Ishikawa (cell line): ENCODE data around the gene COTL1.

Experiments used
- CEBPB ChIP-seq: IDR thresholded peaks from 2 replicates; pipeline ENCODE4 v1.6.1; 2012
- CREB1 ChIP-seq: IDR thresholded peaks from 2 replicates; pipeline ENCODE4 v1.6.1; 2012; ENCODE audit warnings: low read depth
- EGR1 ChIP-seq: IDR thresholded peaks from 2 replicates; pipeline ENCODE4 v1.6.1; 2012
- EP300 ChIP-seq: IDR thresholded peaks from 2 replicates; pipeline ENCODE4 v1.6.1; 2012; ENCODE audit warnings: borderline replicate concordance
- FOXM1 ChIP-seq: IDR thresholded peaks from 2 replicates; pipeline ENCODE4 v1.6.1; 2012; ENCODE audit warnings: low read depth, borderline replicate concordance
- NFIC ChIP-seq: IDR thresholded peaks from 2 replicates; pipeline ENCODE4 v1.6.1; 2012
- RAD21 ChIP-seq: IDR thresholded peaks from 2 replicates; pipeline ENCODE4 v1.6.1; 2012; ENCODE audit warnings: low read depth
- TAF1 ChIP-seq: IDR thresholded peaks from 2 replicates; pipeline ENCODE4 v1.6.1; 2012; ENCODE audit warnings: low read depth, mild to moderate bottlenecking
- TCF12 ChIP-seq: IDR thresholded peaks from 2 replicates; pipeline ENCODE4 v1.6.1; 2012; ENCODE audit warnings: low read depth
- TEAD4 ChIP-seq: IDR thresholded peaks from 2 replicates; pipeline ENCODE4 v1.6.1; 2012
- YY1 ChIP-seq: IDR thresholded peaks from 2 replicates; pipeline ENCODE4 v1.6.1; 2012; ENCODE audit warnings: low read depth
- ZBTB7A ChIP-seq: IDR thresholded peaks from 2 replicates; pipeline ENCODE4 v1.6.1; 2012; ENCODE audit warnings: low read depth
- TF ChIP-seq, protein P1 (sequence below): IDR thresholded peaks from 2 replicates; pipeline ENCODE4 v1.6.1; 2012; ENCODE audit warnings: low read depth, mild to moderate bottlenecking
- TF ChIP-seq, protein P2 (sequence below): IDR thresholded peaks from 2 replicates; pipeline ENCODE4 v1.6.1; 2012
- TF ChIP-seq, protein P3 (sequence below): IDR thresholded peaks from 2 replicates; pipeline ENCODE4 v1.6.1; 2012

COTL1 gene

DNA sequence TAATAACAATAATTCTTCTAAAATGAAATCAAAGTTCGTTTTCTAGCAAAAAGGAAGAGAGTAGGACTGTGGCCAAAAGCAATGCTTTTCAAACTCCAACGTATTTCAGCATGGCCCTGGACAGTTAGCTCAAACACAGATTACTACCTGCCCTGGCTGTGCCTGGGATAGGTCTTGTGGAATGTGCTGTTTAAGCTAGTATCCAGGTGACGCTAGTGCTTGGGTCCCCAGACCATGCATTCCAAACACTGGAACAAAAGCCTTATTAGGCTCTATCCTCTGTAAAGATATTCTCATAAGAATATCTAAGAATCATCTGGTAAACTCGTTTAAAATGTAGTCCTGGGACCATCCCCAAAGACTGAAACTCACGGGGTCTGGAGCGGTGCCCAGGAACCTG lies 60.8 kb downstream of the COTL1 start:
- TF ChIP-seq NFIC, result no peak
- TF ChIP-seq CEBPB, result no peak
- no peak for TF ChIP-seq RAD21
- TF ChIP-seq EGR1, result no peak
- TF ChIP-seq TAF1, result no peak
- TF ChIP-seq EP300, result no peak
- TF ChIP-seq TEAD4, result no peak

DNA sequence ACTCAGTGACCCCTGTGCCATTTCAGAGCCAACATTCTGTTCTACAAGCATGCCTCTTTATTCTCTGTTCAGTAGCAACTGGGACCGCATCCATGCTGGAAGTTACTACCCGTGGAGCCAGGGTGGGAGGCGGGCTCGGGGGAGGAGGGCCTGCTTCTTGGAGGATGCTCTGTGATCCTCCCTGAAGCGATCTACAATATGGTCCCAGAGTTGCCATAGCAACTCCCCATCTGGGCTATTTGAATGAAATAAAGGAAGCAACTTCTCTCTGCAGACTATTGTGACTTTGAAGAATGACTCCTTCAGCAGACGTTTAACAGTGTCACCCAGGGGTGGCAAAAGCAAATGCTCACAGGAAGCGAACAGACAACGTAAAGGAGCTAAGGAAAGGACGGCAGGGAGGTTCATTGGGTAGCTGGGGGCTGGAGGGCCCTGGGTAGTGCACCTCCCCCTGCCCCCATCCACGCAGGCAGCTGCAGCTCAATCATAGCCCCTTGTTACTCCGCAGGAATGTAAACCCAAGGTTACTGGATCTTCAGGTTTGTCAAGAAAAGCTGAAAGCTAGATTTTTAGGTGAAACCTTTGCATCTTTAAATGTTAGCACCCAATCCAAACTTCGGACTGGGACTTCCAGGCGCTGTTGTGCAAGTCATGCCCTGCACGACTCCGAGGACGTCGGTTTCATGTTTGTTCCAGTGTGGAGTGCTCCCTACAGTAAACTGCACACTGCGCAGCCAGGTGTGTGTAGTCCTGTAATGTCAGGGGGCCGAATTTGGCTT lies 62.3 kb downstream of the COTL1 start:
- TF ChIP-seq CEBPB (peak; percentile 55), TAF1 (no peak)

DNA sequence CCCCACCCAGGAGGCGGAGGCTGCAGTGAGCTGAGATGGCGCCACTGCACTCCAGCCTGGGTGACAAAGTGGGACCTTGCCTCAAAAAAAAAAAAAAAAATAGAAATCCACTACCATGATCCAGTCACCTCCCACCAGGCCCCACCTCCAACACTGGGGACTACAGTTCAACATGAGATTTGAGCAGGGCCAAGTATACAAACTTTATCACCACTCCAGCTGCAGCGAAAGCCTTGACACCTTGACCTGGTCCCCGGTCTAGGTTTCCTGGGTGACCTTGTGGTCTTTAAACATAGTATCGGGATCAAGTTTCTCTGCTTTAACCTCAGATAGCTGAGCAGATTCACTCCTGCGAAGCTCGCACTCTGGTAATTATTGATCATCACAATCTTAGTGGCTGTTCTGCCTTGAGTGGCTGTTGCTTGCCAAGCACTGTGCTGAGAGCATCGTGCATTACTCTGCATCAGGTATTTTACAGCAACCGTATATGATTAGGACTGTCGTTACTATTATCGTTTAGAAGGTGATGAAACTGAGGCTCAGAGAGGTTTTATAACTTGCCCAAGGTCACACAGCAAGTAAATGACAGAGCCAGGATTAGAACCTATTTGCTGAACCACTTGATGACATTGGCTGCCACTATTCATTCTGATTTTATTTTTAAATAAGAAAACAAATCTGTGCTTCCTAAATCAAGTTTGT lies 63.1 kb downstream of the COTL1 start:
- TF ChIP-seq EP300, result no peak
- TF ChIP-seq, protein P1, sequence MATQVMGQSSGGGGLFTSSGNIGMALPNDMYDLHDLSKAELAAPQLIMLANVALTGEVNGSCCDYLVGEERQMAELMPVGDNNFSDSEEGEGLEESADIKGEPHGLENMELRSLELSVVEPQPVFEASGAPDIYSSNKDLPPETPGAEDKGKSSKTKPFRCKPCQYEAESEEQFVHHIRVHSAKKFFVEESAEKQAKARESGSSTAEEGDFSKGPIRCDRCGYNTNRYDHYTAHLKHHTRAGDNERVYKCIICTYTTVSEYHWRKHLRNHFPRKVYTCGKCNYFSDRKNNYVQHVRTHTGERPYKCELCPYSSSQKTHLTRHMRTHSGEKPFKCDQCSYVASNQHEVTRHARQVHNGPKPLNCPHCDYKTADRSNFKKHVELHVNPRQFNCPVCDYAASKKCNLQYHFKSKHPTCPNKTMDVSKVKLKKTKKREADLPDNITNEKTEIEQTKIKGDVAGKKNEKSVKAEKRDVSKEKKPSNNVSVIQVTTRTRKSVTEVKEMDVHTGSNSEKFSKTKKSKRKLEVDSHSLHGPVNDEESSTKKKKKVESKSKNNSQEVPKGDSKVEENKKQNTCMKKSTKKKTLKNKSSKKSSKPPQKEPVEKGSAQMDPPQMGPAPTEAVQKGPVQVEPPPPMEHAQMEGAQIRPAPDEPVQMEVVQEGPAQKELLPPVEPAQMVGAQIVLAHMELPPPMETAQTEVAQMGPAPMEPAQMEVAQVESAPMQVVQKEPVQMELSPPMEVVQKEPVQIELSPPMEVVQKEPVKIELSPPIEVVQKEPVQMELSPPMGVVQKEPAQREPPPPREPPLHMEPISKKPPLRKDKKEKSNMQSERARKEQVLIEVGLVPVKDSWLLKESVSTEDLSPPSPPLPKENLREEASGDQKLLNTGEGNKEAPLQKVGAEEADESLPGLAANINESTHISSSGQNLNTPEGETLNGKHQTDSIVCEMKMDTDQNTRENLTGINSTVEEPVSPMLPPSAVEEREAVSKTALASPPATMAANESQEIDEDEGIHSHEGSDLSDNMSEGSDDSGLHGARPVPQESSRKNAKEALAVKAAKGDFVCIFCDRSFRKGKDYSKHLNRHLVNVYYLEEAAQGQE, result no peak
- no peak for TF ChIP-seq EGR1
- TF ChIP-seq RAD21, result no peak
- no peak for TF ChIP-seq FOXM1
- no peak for TF ChIP-seq TEAD4
- TF ChIP-seq CREB1, result no peak
- TF ChIP-seq, protein P2, sequence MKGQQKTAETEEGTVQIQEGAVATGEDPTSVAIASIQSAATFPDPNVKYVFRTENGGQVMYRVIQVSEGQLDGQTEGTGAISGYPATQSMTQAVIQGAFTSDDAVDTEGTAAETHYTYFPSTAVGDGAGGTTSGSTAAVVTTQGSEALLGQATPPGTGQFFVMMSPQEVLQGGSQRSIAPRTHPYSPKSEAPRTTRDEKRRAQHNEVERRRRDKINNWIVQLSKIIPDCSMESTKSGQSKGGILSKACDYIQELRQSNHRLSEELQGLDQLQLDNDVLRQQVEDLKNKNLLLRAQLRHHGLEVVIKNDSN, result no peak
- no peak for TF ChIP-seq TAF1
- TF ChIP-seq NFIC, result no peak
- no peak for TF ChIP-seq YY1
- TF ChIP-seq, protein P3, sequence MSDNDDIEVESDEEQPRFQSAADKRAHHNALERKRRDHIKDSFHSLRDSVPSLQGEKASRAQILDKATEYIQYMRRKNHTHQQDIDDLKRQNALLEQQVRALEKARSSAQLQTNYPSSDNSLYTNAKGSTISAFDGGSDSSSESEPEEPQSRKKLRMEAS, result no peak
- TF ChIP-seq ZBTB7A, result no peak
- TF ChIP-seq CEBPB, result no peak
- no peak for TF ChIP-seq TCF12

DNA sequence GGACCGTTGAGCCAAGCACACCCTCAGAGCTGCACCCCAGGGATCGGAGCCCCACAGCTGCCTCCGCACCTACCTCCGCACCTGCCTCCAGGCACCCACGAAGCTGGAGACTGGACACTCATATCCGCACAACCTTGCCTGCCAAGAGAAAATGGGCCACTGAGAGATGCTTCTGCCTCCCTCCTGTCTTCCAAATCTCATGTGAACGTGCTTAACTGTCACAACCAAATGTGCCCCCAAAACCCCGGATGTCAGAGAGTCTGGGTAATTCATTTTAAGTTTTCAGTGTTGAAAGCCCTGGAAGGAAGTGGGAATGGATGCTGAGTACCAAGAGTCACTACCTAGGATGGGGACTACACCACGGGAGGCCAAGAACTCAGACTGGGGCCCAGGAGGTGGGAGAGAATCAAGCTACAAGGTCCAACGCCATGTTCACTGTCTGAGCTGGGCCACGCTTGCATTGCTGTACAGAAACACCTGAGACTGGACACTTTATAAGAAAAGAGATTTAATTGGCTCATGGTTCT lies 63.9 kb downstream of the COTL1 start:
- no peak for TF ChIP-seq CEBPB
- TF ChIP-seq EP300, result no peak
- TF ChIP-seq CREB1, result no peak
- TF ChIP-seq EGR1, result no peak
- no peak for TF ChIP-seq TCF12
- no peak for TF ChIP-seq RAD21
- TF ChIP-seq YY1, result no peak
- no peak for TF ChIP-seq NFIC
- TF ChIP-seq TEAD4, result no peak
- no peak for TF ChIP-seq TAF1
- TF ChIP-seq FOXM1, result no peak
- TF ChIP-seq, protein P2, result no peak
- TF ChIP-seq, protein P3, result no peak

DNA sequence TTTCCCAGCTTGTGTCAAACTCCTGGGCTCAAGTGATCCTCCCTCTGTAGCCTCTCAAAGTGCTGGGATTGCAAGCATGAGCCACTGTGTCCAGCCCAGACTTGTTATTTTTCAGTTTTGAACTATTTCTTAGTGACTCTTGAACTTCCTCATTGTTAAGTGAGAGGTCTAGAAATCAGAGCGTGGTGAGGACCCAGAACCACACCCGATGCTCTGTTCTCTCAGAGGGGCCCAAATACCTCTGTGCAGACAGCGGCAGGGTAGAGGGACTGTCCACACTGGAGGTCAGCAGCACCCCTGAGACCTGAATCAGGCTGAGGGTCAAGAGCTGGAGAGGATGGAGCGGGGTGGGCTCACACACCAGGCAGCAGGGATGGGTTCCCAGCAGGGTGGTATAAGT lies 65.7 kb downstream of the COTL1 start:
- TF ChIP-seq TCF12 (no peak), TAF1 (no peak), CREB1 (no peak), ZBTB7A (no peak), YY1 (no peak)
- TF ChIP-seq, protein P3, result no peak

DNA sequence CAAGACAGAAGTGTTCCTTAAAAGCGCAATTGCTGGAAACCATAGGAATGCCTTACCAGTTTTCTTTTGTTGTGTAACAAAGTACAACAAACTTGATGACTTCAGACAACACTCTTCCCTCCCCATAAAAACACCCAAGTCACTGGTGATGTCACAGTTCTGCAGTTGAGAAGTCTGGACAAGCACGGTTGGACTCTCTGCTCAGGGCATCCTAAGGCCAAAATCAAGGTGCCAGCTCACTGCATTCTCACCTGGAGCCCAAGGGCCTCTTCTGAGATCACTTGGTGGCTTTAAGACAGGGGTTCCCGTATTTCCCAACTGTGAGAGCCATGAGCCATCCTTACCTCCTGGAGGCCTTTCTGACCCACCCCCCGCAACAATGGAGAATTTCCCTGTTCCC lies 67.8 kb downstream of the COTL1 start:
- TF ChIP-seq TCF12 (no peak), EP300 (no peak), CREB1 (no peak), NFIC (no peak), FOXM1 (no peak)

DNA sequence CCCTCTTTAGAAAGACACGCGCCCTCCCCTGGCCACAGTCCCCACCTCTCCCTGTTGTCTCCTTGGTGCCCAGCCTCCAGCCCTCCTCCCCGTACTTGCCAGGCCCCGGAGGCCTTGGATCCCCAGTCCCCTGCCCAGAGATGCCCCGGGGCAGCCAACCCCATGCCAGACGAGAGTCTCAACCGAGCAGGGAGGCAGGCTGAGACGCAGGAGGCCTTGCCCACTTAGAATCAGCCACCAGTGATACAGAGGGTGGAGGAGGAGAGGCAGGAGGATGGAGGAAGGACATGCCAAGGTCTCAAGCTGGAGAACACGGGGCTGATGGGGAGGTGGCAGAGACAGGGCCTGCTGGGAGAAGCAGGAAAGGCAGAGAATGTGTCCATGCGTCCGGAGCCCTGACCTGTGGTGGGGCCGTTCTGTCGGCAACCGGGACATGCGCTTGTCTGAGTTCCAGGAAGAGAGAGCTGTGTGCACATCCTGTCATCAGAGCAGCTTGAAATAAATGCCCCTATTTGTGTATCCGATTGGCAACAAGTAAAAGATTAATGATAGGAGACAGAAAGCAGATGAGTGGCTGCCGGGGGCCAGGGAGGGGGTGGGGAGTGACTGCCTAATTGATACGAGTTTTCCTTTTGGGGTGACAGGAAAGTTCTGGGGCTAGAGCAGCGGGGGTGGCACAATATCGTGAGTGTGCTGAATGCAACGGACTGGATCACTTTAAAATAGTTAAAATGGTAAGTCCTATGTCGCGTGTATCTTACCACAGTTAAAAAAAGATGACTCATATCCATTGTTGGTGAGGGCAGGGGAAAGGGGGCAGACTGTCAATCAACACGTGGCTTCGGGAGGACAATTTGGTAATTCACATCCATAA lies 68.7 kb downstream of the COTL1 start:
- TF ChIP-seq CREB1 (no peak), TEAD4 (no peak), YY1 (no peak), NFIC (no peak), CEBPB (no peak), RAD21 (no peak), TCF12 (no peak), TAF1 (no peak), FOXM1 (no peak)
- TF ChIP-seq, protein P1, result no peak
- TF ChIP-seq, protein P2, result no peak
- TF ChIP-seq, protein P3, result no peak
